Body of pancreas (tissue), 4 donors: ENCODE results near the gene PROS1. TPM values are rescaled to one million over a fixed set of nuclear protein-coding genes. Genes with fewer than 3 reads are reported as not detected.
"Not testable (repeated sequence)": the region's sequence is repeated elsewhere in the genome, so short reads cannot be mapped to it uniquely, and the experiment has no call there.

Source experiments
- ATAC-seq: fragments of 150-250 bp; one replicate; pipeline ENCODE4 v1.9.1; 2016
- DNase-seq, 4 donors: peaks; one replicate each; pipeline ENCODE4 v3.0.0-alpha.2; 2019
- H3K27ac ChIP-seq, 4 donors: fragments of 200-600 bp; sonication (generic); 1 replicate in 3 of 4; 2 replicates in 1 of 4; pipeline versions ENCODE4 v1.5.1 to v1.6.1; 2016 to 2019; ENCODE audit warnings: mild to moderate bottlenecking in 1 of 4, mixed read lengths in 1 of 4, moderate library complexity in 1 of 4
- H3K27me3 ChIP-seq, 2 donors: fragments of 200-600 bp; sonication (generic); one replicate each; pipeline ENCODE4 v1.6.0; 2016; ENCODE audit warnings: mild to moderate bottlenecking in 1 of 2
- H3K36me3 ChIP-seq, 2 donors: fragments of 200-600 bp; sonication (generic); replicated peaks in 1 of 2; 2 replicates each; pipeline ENCODE4 v1.5.1; 2016; ENCODE audit warnings: low read depth in 2 of 2; ENCODE audit not compliant: insufficient read depth in 1 of 2
- H3K4me1 ChIP-seq: fragments of 200-600 bp; sonication (generic); one replicate; pipeline ENCODE4 v1.6.0; 2016
- H3K4me3 ChIP-seq, 2 donors: fragments of 200-600 bp; sonication (generic); 1 replicate in 1 of 2; 2 replicates in 1 of 2; pipeline ENCODE4 v1.5.1; 2016 to 2019
- H3K9me3 ChIP-seq, 3 donors: fragments of 200-600 bp; sonication (generic); 1 replicate in 2 of 3; 2 replicates in 1 of 3; pipeline ENCODE4 v1.5.1; 2016
- CTCF ChIP-seq, 7 experiments: fragments of 450-650 bp in 4 of 7; fragments of 200-600 bp in 3 of 7; sonication (generic) in 3 of 7; IDR thresholded peaks; one replicate each; pipeline ENCODE4 v1.5.1; 2016 to 2019; ENCODE audit warnings: antibody characterized with exemption in 7 of 7
- POLR2A ChIP-seq, 3 donors: fragments of 450-650 bp; IDR thresholded peaks; one replicate each; pipeline ENCODE4 v1.6.1; 2016; ENCODE audit warnings: antibody characterized with exemption in 3 of 3, mild to moderate bottlenecking in 2 of 3
- WGBS, 2 donors: methylation state at CpG; one replicate each; pipeline ENCODE4 v1.1.5; 2017; 5-methylcytosine and 5-hydroxymethylcytosine counted together
- intact Hi-C: fragments of 100-400 bp; cut with DNase I; formaldehyde crosslinking; loops from one replicate; pipeline ENCODE4 v1.15.1; 2023
- small RNA-seq: library from RNA; depleted of rRNA; stranded (forward); fragments of <200 nt; gene quantifications from one replicate; pipeline ENCODE3, GENCODE V24; 2016
- total RNA-seq, 2 donors: library from RNA; depleted of rRNA; stranded (reverse); fragments of >200 nt; gene quantifications; one replicate each; pipeline ENCODE4 v1.1.0, GENCODE V29; 2016

PROS1 gene
- total RNA-seq, 2 donors from 2014 or later, result 5.6 to 15.8 TPM

GRCh38 chr3:93861017-93861416, 112.7 kb downstream of the PROS1 start:
- 48 to 55% methylated on average over 2 of the region's 2 CpGs for WGBS, 2 donors
- ATAC-seq, result no peak
- Histone ChIP-seq H3K4me1 (no peaks in the 10 kb centered on the region), H3K9me3 (no peaks in the 10 kb centered on the region), H3K27me3 (no peaks in the 10 kb centered on the region), H3K36me3 (no peaks in the 10 kb centered on the region), H3K4me3 (no peak overlapping the region), H3K27ac (no peak overlapping the region)
- intact Hi-C loops, result no loop called here
- TF ChIP-seq POLR2A (IDR thresholded peaks at IDR 0.05) (no peak), CTCF (IDR thresholded peaks at IDR 0.05) (no peak)
- DNase-seq, result no peak

GRCh38 chr3:93855401-93855800, 118.3 kb downstream of the PROS1 start:
- WGBS, 2 donors, result 45 to 64% methylated on average over 3 of the region's 3 CpGs
- no peak overlapping the region for H3K27ac ChIP-seq
- no peaks in the 10 kb centered on the region for H3K4me1 ChIP-seq
- H3K36me3 ChIP-seq, result no peaks in the 10 kb centered on the region
- no peaks in the 10 kb centered on the region for H3K9me3 ChIP-seq
- TF ChIP-seq CTCF (IDR thresholded peaks at IDR 0.05) (no peak), POLR2A (IDR thresholded peaks at IDR 0.05) (no peak)
- no peak for ATAC-seq
- intact Hi-C loops, result no loop called here
- H3K27me3 ChIP-seq, result no peaks in the 10 kb centered on the region
- no peak overlapping the region for H3K4me3 ChIP-seq
- DNase-seq, result no peak

DNA sequence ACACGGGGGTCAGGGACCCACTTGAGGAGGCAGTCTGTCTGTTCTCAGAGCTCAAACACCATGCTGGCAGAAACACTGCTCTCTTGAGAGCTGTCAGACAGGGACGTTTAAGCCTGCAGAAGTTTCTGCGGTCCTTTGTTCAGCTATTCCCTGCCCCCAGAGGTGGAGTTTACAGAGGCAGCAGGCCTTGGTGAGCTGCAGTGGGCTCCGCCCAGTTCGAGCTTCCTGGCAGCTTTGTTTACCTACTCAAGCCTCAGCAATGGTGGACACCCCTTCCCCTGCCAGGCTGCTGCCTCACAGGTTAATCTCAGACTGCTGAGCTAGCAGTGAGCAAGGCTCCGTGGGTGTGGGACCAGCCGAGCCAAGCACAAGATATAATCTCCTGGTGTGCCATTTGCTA, 121.5 kb downstream of the PROS1 start:
- H3K36me3 ChIP-seq, H3K9me3 ChIP-seq, DNase-seq, H3K4me1 ChIP-seq, ATAC-seq, H3K27ac ChIP-seq, H3K27me3 ChIP-seq, intact Hi-C loops, H3K4me3 ChIP-seq: not testable (repeated sequence)
- 64 to 83% methylated on average over 1 to 7 of the region's 7 CpGs for WGBS, 2 donors

DNA sequence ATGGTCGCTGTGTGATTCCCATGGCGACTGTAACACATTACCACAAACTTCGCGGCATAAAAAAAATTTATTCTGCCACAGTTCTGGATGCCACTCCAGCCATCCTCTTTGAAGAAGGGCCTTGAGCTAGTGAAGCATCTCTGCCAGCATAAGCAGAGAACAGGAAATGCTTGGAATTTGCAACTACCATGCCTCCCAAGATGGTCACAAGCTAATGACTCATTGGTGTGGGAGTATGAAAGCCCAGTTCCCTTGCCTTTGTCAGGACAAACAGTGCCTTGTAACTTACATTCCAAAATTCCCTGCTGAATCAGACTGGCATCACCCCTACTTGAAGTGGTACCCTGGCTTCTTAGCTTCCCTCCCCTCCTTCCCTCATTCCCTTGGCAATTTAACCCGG, 129.7 kb downstream of the PROS1 start:
- H3K9me3 ChIP-seq, result no peaks in the 10 kb centered on the region
- H3K36me3 ChIP-seq, result no peaks in the 10 kb centered on the region
- ATAC-seq (no peak), DNase-seq (no peak)
- no peak overlapping the region for H3K4me3 ChIP-seq
- H3K27me3 ChIP-seq, result no peaks in the 10 kb centered on the region
- intact Hi-C loops, result no loop called here
- TF ChIP-seq POLR2A (IDR thresholded peaks at IDR 0.05), result no peak
- no peak for TF ChIP-seq CTCF (IDR thresholded peaks at IDR 0.05)
- 70 to 71% methylated on average over 5 of the region's 5 CpGs for WGBS, 2 donors
- H3K27ac ChIP-seq, result no peak overlapping the region
- H3K4me1 ChIP-seq, result no peaks in the 10 kb centered on the region

GRCh38 chr3:93839193-93839592, 134.5 kb downstream of the PROS1 start:
- intact Hi-C loops, DNase-seq, H3K9me3 ChIP-seq, H3K27ac ChIP-seq, H3K36me3 ChIP-seq, H3K4me1 ChIP-seq, ATAC-seq, H3K27me3 ChIP-seq, H3K4me3 ChIP-seq: not testable (repeated sequence)
- 23 to 29% methylated on average over 1 of the region's 1 CpG for WGBS, 2 donors

Small RNA genes within 50 kb of the gene (small RNA-seq; reads per million reads assigned to genes)
- gene RF00019, result not detected
- not detected for gene RNU6-488P
- not detected for gene RNU6-511P

Other genes with a start within 250 kb of the PROS1 start
- 10 to 100 TPM in 1 of 2 donors, 1 to 10 TPM in 1; 6.7 to 10.5 TPM for gene ARL13B, start 6.3 kb upstream of the PROS1 start, total RNA-seq
- gene STX19, start 54.7 kb upstream of the PROS1 start, total RNA-seq, result 1 to 10 TPM in 1 of 2 donors, under 1 TPM in 1; 0.66 to 2.1 TPM
- 1 to 10 TPM; 2.6 to 6.2 TPM for gene DHFR2, start 89.0 kb upstream of the PROS1 start, total RNA-seq
- gene NSUN3, start 89.2 kb upstream of the PROS1 start, total RNA-seq, result 10 to 100 TPM in 1 of 2 donors, 1 to 10 TPM in 1; 5.6 to 13.2 TPM